GM12891 (cell line): ENCODE measurements around the gene HEMK1.

Source experiments
- POLR2A ChIP-seq: IDR thresholded peaks from 2 replicates; pipeline ENCODE4 v1.6.1; 2011; ENCODE audit warnings: low read depth, low read length, control low read depth
- POLR2AphosphoS5 ChIP-seq: IDR thresholded peaks from 2 replicates; pipeline ENCODE4 v1.6.1; 2011; ENCODE audit warnings: low read depth, low read length, control low read depth
- SPI1 ChIP-seq: IDR thresholded peaks from 2 replicates; pipeline ENCODE4 v1.6.1; 2011; ENCODE audit warnings: low read depth, low read length, control low read depth
- TAF1 ChIP-seq: IDR thresholded peaks from 2 replicates; pipeline ENCODE4 v1.6.1; 2011; ENCODE audit warnings: low read depth, low read length, control low read depth

- TF ChIP-seq POLR2A = no peak
- TF ChIP-seq POLR2AphosphoS5 = no peak
- TF ChIP-seq TAF1 = no peak
- no peak for TF ChIP-seq SPI1
These were observed 31.7 kb downstream of the HEMK1 start for GRCh38 chr3:50600841-50601591.
